Stimulated activated naive CD4-positive, alpha-beta T cell (primary cell): ENCODE data around the gene ARFRP1.
A peak's percentile ranks its signal among the peaks of the same experiment; 100 is the strongest.

Source experiments
- DNase-seq, 6 experiments: peaks; one replicate each; lab custom pipeline; 2025; lab: John Stamatoyannopoulos, UW

ARFRP1 gene

GRCh38 chr20:63743210-63743970, 35.6 kb upstream of the ARFRP1 start:
- DNase-seq = no peak

- no peak for DNase-seq
Measured at GRCh38 chr20:63742381-63743024, 34.7 kb upstream of the ARFRP1 start.

GRCh38 chr20:63741676-63742380, 34.1 kb upstream of the ARFRP1 start:
- no peak for DNase-seq

- DNase-seq = no peak
Measured at GRCh38 chr20:63741354-63741675, 33.5 kb upstream of the ARFRP1 start.

GRCh38 chr20:63740627-63741353, 33.0 kb upstream of the ARFRP1 start:
- DNase-seq = peak; percentile 29 to 64 (median 45)

- DNase-seq = peak; percentile 44 to 73 (median 64)
Measured at GRCh38 chr20:63740070-63740626, 32.4 kb upstream of the ARFRP1 start.

GRCh38 chr20:63739130-63740069, 31.6 kb upstream of the ARFRP1 start, which contains the start of gene SLC2A4RG:
SLC2A4RG (plus strand) TSS chr20:63739776; CDS start chr20:63739913, 137 bp downstream.
- peak; percentile 48 to 76 (median 60) for DNase-seq

GRCh38 chr20:63738687-63739129, 30.9 kb upstream of the ARFRP1 start:
- DNase-seq = peak; percentile 22 to 66 (median 53)

GRCh38 chr20:63737945-63738686, 30.3 kb upstream of the ARFRP1 start:
- DNase-seq = peak; percentile 14 to 64 (median 54)

- peak in 4 of 6 experiments; percentile 38 to 63 (median 62) for DNase-seq
Measured at GRCh38 chr20:63737695-63737944, 29.8 kb upstream of the ARFRP1 start.

GRCh38 chr20:63736893-63737694, 29.3 kb upstream of the ARFRP1 start:
- DNase-seq = peak; percentile 51 to 83 (median 64)

GRCh38 chr20:63735859-63736718, 28.3 kb upstream of the ARFRP1 start, which contains the start of gene LIME1:
LIME1 (plus strand) TSS chr20:63736664; CDS start chr20:63737550, 886 bp downstream.
- DNase-seq = peak; percentile 67 to 86 (median 78)

GRCh38 chr20:63734946-63735858, 27.4 kb upstream of the ARFRP1 start:
- DNase-seq = no peak

GRCh38 chr20:63734111-63734945, 26.6 kb upstream of the ARFRP1 start:
- no peak for DNase-seq

- no peak for DNase-seq
Measured at GRCh38 chr20:63733579-63734081, 25.9 kb upstream of the ARFRP1 start.

- no peak for DNase-seq
Measured at GRCh38 chr20:63733117-63733516, 25.3 kb upstream of the ARFRP1 start.
